Tibial artery (tissue), 4 donors: ENCODE results near the gene FOXQ1.
"Not testable (repeated sequence)": the region's sequence is repeated elsewhere in the genome, so short reads cannot be mapped to it uniquely, and the experiment has no call there.

Experiments
- DNase-seq, 2 donors: peaks; one replicate each; pipeline ENCODE4 v3.0.0-alpha.2; 2019
- H3K27ac ChIP-seq, 2 donors: fragments of 200-600 bp; sonication (generic) in 1 of 2; 1 replicate in 1 of 2; 2 replicates in 1 of 2; pipeline ENCODE4 v1.5.1; 2018 to 2019; ENCODE audit warnings: mild to moderate bottlenecking in 1 of 2
- H3K27me3 ChIP-seq, 2 donors: fragments of 200-600 bp; sonication (generic) in 1 of 2; one replicate each; pipeline versions ENCODE4 v1.5.1 to v1.6.0; 2016 to 2019
- H3K36me3 ChIP-seq, 3 donors: fragments of 200-600 bp; sonication (generic) in 2 of 3; one replicate each; pipeline ENCODE4 v1.5.1; 2016 to 2019; ENCODE audit warnings: mild to moderate bottlenecking in 2 of 3
- H3K4me1 ChIP-seq, 4 donors: fragments of 200-600 bp; sonication (generic) in 2 of 4; 1 replicate in 3 of 4; 2 replicates in 1 of 4; pipeline ENCODE4 v1.5.1; 2016 to 2019
- H3K4me3 ChIP-seq, 2 donors: fragments of 200-600 bp; sonication (generic) in 1 of 2; 1 replicate in 1 of 2; 2 replicates in 1 of 2; pipeline ENCODE4 v1.5.1; 2018 to 2019; ENCODE audit warnings: mild to moderate bottlenecking in 2 of 2
- H3K9me3 ChIP-seq, 3 donors: fragments of 200-600 bp; sonication (generic) in 1 of 3; one replicate each; pipeline ENCODE4 v1.5.1; 2016 to 2019
- CTCF ChIP-seq, 2 experiments: fragments of 200-600 bp in 1 of 2; fragments of 450-650 bp in 1 of 2; IDR thresholded peaks; one replicate each; pipeline ENCODE4 v1.5.1; 2017 to 2019; ENCODE audit warnings: antibody characterized with exemption in 2 of 2, mild to moderate bottlenecking in 1 of 2, moderate library complexity in 1 of 2
- intact Hi-C: fragments of 100-400 bp; cut with DNase I; formaldehyde crosslinking; loops from one replicate; pipeline ENCODE4 v1.15.0; 2023; ENCODE audit warnings: low total_unique reads

The FOXQ1 gene

GRCh38 chr6:1316489-1316971, 4.6 kb downstream of the FOXQ1 start:
- Histone ChIP-seq H3K27me3 (peaks cover 2 to 56% of the 10 kb centered on the region in 2 donors), H3K9me3 (no peaks in the 10 kb centered on the region), H3K27ac (no peak overlapping the region), H3K4me3 (peak overlapping the region; percentile 44 to 48), H3K36me3 (no peaks in the 10 kb centered on the region), H3K4me1 (peaks cover 0 to 28% (median 21%) of the 10 kb centered on the region in 4 donors)
- intact Hi-C loops: no loop called here
- DNase-seq: no peak
- TF ChIP-seq CTCF (IDR thresholded peaks at IDR 0.05): no peak

- intact Hi-C loops: no loop called here
- no peak overlapping the region for H3K4me3 ChIP-seq
Observed at GRCh38 chr6:1317302-1317815, 5.5 kb downstream of the FOXQ1 start.

GRCh38 chr6:1318036-1318435, 6.1 kb downstream of the FOXQ1 start:
- no peak for DNase-seq
- peaks cover 0 to 13% (median 8%) of the 10 kb centered on the region in 4 donors for H3K4me1 ChIP-seq
- H3K36me3 ChIP-seq: no peaks in the 10 kb centered on the region
- H3K27ac ChIP-seq: no peak overlapping the region
- intact Hi-C loops: no loop called here
- TF ChIP-seq CTCF (IDR thresholded peaks at IDR 0.05): no peak
- H3K4me3 ChIP-seq: no peak overlapping the region
- H3K27me3 ChIP-seq: peaks cover 2 to 40% of the 10 kb centered on the region in 2 donors
- H3K9me3 ChIP-seq: no peaks in the 10 kb centered on the region

More at GRCh38 chr6:1317302-1317815, 5.5 kb downstream of the FOXQ1 start:
- Histone ChIP-seq H3K27me3 (peaks cover 2 to 47% of the 10 kb centered on the region in 2 donors), H3K27ac (no peak overlapping the region), H3K4me1 (peaks cover 0 to 20% (median 13%) of the 10 kb centered on the region in 4 donors), H3K36me3 (no peaks in the 10 kb centered on the region), H3K9me3 (no peaks in the 10 kb centered on the region)
- no peak for DNase-seq
- TF ChIP-seq CTCF (IDR thresholded peaks at IDR 0.05): no peak

- H3K4me3 ChIP-seq, H3K27ac ChIP-seq, DNase-seq, intact Hi-C loops, H3K9me3 ChIP-seq, H3K36me3 ChIP-seq: not testable (repeated sequence)
- peaks cover 0 to 12% (median 7%) of the 10 kb centered on the region in 4 donors for H3K4me1 ChIP-seq
- H3K27me3 ChIP-seq: peaks cover 2 to 39% of the 10 kb centered on the region in 2 donors
Observed at GRCh38 chr6:1318584-1318983, 6.7 kb downstream of the FOXQ1 start.

- no peaks in the 10 kb centered on the region for H3K9me3 ChIP-seq
- peaks cover 0 to 21% of the 10 kb centered on the region in 2 donors for H3K27me3 ChIP-seq
- TF ChIP-seq CTCF (IDR thresholded peaks at IDR 0.05): no peak
- DNase-seq: no peak
- H3K4me3 ChIP-seq: no peak overlapping the region
- no peak overlapping the region for H3K27ac ChIP-seq
- no peaks in the 10 kb centered on the region for H3K36me3 ChIP-seq
- intact Hi-C loops: no loop called here
- peaks cover 0 to under 1% (median 0%) of the 10 kb centered on the region in 4 donors for H3K4me1 ChIP-seq
Observed at GRCh38 chr6:1321738-1322137, 9.8 kb downstream of the FOXQ1 start.

GRCh38 chr6:1322156-1322555, 10.3 kb downstream of the FOXQ1 start:
- intact Hi-C loops: no loop called here
- no peak for DNase-seq
- Histone ChIP-seq H3K27ac (no peak overlapping the region), H3K4me3 (no peak overlapping the region), H3K4me1 (no peaks in the 10 kb centered on the region), H3K27me3 (peaks cover 0 to 24% of the 10 kb centered on the region in 2 donors), H3K9me3 (no peaks in the 10 kb centered on the region), H3K36me3 (no peaks in the 10 kb centered on the region)
- TF ChIP-seq CTCF (IDR thresholded peaks at IDR 0.05): no peak
